Measurements from ENCODE around the gene P2RY2. TPM values are rescaled to one million over a fixed set of nuclear protein-coding genes. Genes with fewer than 3 reads are reported as not detected.

Gene P2RY2
- total RNA-seq, 1 donor from 2014 or later = 19.8 TPM

GRCh38 chr11:73189315-73189714 lies 28.8 kb upstream of the P2RY2 start:
- H3K36me3 ChIP-seq = no peaks in the 10 kb centered on the region
- no peak overlapping the region for H3K27ac ChIP-seq (replicated peaks)
- H3K4me3 ChIP-seq = no peak overlapping the region
- no peak for DNase-seq
- H3K9me3 ChIP-seq (replicated peaks) = no peaks in the 10 kb centered on the region
- H3K4me1 ChIP-seq = peaks cover 45% of the 10 kb centered on the region
- no peak for TF ChIP-seq CTCF (IDR thresholded peaks at IDR 0.05; ENCODE audit: borderline replicate concordance)
- intact Hi-C loops (cut with micrococcal nuclease) = loop anchor here (10.0 kb wide), 2 partner anchors 55 to 465 kb away; no protein-coding TSS in a partner anchor
- H3K27me3 ChIP-seq (ENCODE audit: low read depth) = no peaks in the 10 kb centered on the region

- Histone ChIP-seq H3K4me3 (no peak overlapping the region), H3K27me3 (ENCODE audit: low read depth) (no peaks in the 10 kb centered on the region), H3K36me3 (no peaks in the 10 kb centered on the region), H3K9me3 (replicated peaks) (no peaks in the 10 kb centered on the region), H3K27ac (replicated peaks) (no peak overlapping the region), H3K4me1 (peaks cover 44% of the 10 kb centered on the region)
- DNase-seq = no peak
- TF ChIP-seq CTCF (IDR thresholded peaks at IDR 0.05; ENCODE audit: borderline replicate concordance) = no peak
- intact Hi-C loops (cut with micrococcal nuclease) = loop anchor here (10.0 kb wide), 2 partner anchors 55 to 465 kb away; no protein-coding TSS in a partner anchor
These were observed 28.1 kb upstream of the P2RY2 start for GRCh38 chr11:73189723-73190556.

DNA sequence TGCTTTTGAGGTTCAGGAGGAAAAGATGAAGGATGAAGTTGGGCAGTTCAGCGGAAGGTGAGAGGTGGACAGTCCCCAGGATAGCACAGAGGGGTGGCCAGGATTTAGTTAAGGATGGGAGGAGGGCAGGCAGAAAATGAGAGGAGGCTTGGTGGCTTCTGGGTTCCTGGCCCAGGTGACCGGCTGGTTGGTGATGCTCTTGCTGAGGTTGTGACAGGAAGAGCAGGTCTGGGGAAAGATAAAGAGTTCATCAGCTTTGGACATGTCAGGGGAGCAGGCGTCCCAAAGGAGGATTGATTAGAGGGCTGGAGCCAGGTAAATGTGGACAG lies 27.6 kb upstream of the P2RY2 start:
- no peaks in the 10 kb centered on the region for H3K36me3 ChIP-seq
- TF ChIP-seq CTCF (IDR thresholded peaks at IDR 0.05; ENCODE audit: borderline replicate concordance) = no peak
- no peak overlapping the region for H3K27ac ChIP-seq (replicated peaks)
- intact Hi-C loops (cut with micrococcal nuclease) = no loop called here
- H3K4me3 ChIP-seq = no peak overlapping the region
- DNase-seq = no peak
- H3K4me1 ChIP-seq = peaks cover 38% of the 10 kb centered on the region
- no peaks in the 10 kb centered on the region for H3K27me3 ChIP-seq (ENCODE audit: low read depth)
- H3K9me3 ChIP-seq (replicated peaks) = no peaks in the 10 kb centered on the region

- Histone ChIP-seq H3K36me3 (no peaks in the 10 kb centered on the region), H3K27me3 (ENCODE audit: low read depth) (no peaks in the 10 kb centered on the region), H3K4me3 (no peak overlapping the region), H3K27ac (replicated peaks) (no peak overlapping the region), H3K9me3 (replicated peaks) (no peaks in the 10 kb centered on the region), H3K4me1 (peaks cover 35% of the 10 kb centered on the region)
- intact Hi-C loops (cut with micrococcal nuclease) = no loop called here
- TF ChIP-seq CTCF (IDR thresholded peaks at IDR 0.05; ENCODE audit: borderline replicate concordance) = no peak
- DNase-seq = no peak
These were observed 26.9 kb upstream of the P2RY2 start for GRCh38 chr11:73191151-73191550.

GRCh38 chr11:73192272-73192671 lies 25.8 kb upstream of the P2RY2 start:
- TF ChIP-seq CTCF (IDR thresholded peaks at IDR 0.05; ENCODE audit: borderline replicate concordance) = no peak

More at GRCh38 chr11:73192272-73192671, 25.8 kb upstream of the P2RY2 start:
- Histone ChIP-seq H3K36me3 (no peaks in the 10 kb centered on the region), H3K4me3 (no peak overlapping the region), H3K4me1 (peaks cover 29% of the 10 kb centered on the region), H3K27ac (replicated peaks) (no peak overlapping the region), H3K9me3 (replicated peaks) (no peaks in the 10 kb centered on the region), H3K27me3 (ENCODE audit: low read depth) (no peaks in the 10 kb centered on the region)
- no peak for DNase-seq
- intact Hi-C loops (cut with micrococcal nuclease) = no loop called here

Measured in left ventricle myocardium inferior (tissue), 1 donor.